ENCODE data around the gene FZD7.

The FZD7 gene

GRCh38 chr2:202009019-202009481 lies 24.6 kb upstream of the FZD7 start:
- no peak overlapping the region for H2AFZ ChIP-seq (ENCODE audit: low read depth, low read length)
- ATAC-seq (ENCODE audit: insufficient read depth, low read depth): no peak
- H3K36me3 ChIP-seq (ENCODE audit: insufficient read depth, low read length): no peaks in the 10 kb centered on the region
- H3K4me2 ChIP-seq (ENCODE audit: insufficient read depth, low read length): no peak overlapping the region
- DNase-seq: no peak
- no peak overlapping the region for H3K4me3 ChIP-seq (ENCODE audit: low read depth in 1 of 2, low read length in 2 of 2)
- H3K4me1 ChIP-seq (ENCODE audit: insufficient read depth, low read length): no peaks in the 10 kb centered on the region
- H3K27me3 ChIP-seq (ENCODE audit: insufficient read depth, low read length, poor library complexity): peaks cover 24% of the 10 kb centered on the region
- H3K9me3 ChIP-seq (ENCODE audit: insufficient read depth, low read length, severe bottlenecking): no peaks in the 10 kb centered on the region
- no peaks in the 10 kb centered on the region for H4K20me1 ChIP-seq (ENCODE audit: insufficient read depth, low read length)
- no peaks in the 10 kb centered on the region for H3K79me2 ChIP-seq (ENCODE audit: insufficient read depth, low read length)
- no peak overlapping the region for H3K9ac ChIP-seq (ENCODE audit: low read depth, low read length)
- no peak overlapping the region for H3K27ac ChIP-seq (ENCODE audit: low read length)
- TF ChIP-seq CTCF (IDR thresholded peaks at IDR 0.05; ENCODE audit: borderline replicate concordance, extremely low read depth, low read length, poor library complexity, severe bottlenecking) (no peak), EZH2 (IDR thresholded peaks at IDR 0.05; ENCODE audit: borderline replicate concordance, low read depth, low read length, severe bottlenecking) (no peak)

GRCh38 chr2:202009581-202009980 lies 24.1 kb upstream of the FZD7 start:
- no peaks in the 10 kb centered on the region for H3K79me2 ChIP-seq (ENCODE audit: insufficient read depth, low read length)
- no peak overlapping the region for H3K4me3 ChIP-seq (ENCODE audit: low read depth in 1 of 2, low read length in 2 of 2)
- no peak overlapping the region for H3K9ac ChIP-seq (ENCODE audit: low read depth, low read length)
- H3K4me1 ChIP-seq (ENCODE audit: insufficient read depth, low read length): no peaks in the 10 kb centered on the region
- ATAC-seq (ENCODE audit: insufficient read depth, low read depth): no peak
- peaks cover 24% of the 10 kb centered on the region for H3K27me3 ChIP-seq (ENCODE audit: insufficient read depth, low read length, poor library complexity)
- H2AFZ ChIP-seq (ENCODE audit: low read depth, low read length): no peak overlapping the region
- H3K36me3 ChIP-seq (ENCODE audit: insufficient read depth, low read length): no peaks in the 10 kb centered on the region
- no peak overlapping the region for H3K27ac ChIP-seq (ENCODE audit: low read length)
- no peak for DNase-seq
- no peaks in the 10 kb centered on the region for H3K9me3 ChIP-seq (ENCODE audit: insufficient read depth, low read length, severe bottlenecking)
- TF ChIP-seq EZH2 (IDR thresholded peaks at IDR 0.05; ENCODE audit: borderline replicate concordance, low read depth, low read length, severe bottlenecking): no peak
- no peak for TF ChIP-seq CTCF (IDR thresholded peaks at IDR 0.05; ENCODE audit: borderline replicate concordance, extremely low read depth, low read length, poor library complexity, severe bottlenecking)
- no peaks in the 10 kb centered on the region for H4K20me1 ChIP-seq (ENCODE audit: insufficient read depth, low read length)
- H3K4me2 ChIP-seq (ENCODE audit: insufficient read depth, low read length): no peak overlapping the region

- H3K36me3 ChIP-seq (ENCODE audit: insufficient read depth, low read length): no peaks in the 10 kb centered on the region
- no peak overlapping the region for H2AFZ ChIP-seq (ENCODE audit: low read depth, low read length)
- DNase-seq (no peak), ATAC-seq (ENCODE audit: insufficient read depth, low read depth) (no peak)
- no peak overlapping the region for H3K9ac ChIP-seq (ENCODE audit: low read depth, low read length)
- no peaks in the 10 kb centered on the region for H4K20me1 ChIP-seq (ENCODE audit: insufficient read depth, low read length)
- no peaks in the 10 kb centered on the region for H3K9me3 ChIP-seq (ENCODE audit: insufficient read depth, low read length, severe bottlenecking)
- H3K4me2 ChIP-seq (ENCODE audit: insufficient read depth, low read length): no peak overlapping the region
- no peak overlapping the region for H3K4me3 ChIP-seq (ENCODE audit: low read depth in 1 of 2, low read length in 2 of 2)
- H3K27me3 ChIP-seq (ENCODE audit: insufficient read depth, low read length, poor library complexity): peaks cover 4% of the 10 kb centered on the region
- no peak overlapping the region for H3K27ac ChIP-seq (ENCODE audit: low read length)
- H3K79me2 ChIP-seq (ENCODE audit: insufficient read depth, low read length): no peaks in the 10 kb centered on the region
- TF ChIP-seq EZH2 (IDR thresholded peaks at IDR 0.05; ENCODE audit: borderline replicate concordance, low read depth, low read length, severe bottlenecking): no peak
- TF ChIP-seq CTCF (IDR thresholded peaks at IDR 0.05; ENCODE audit: borderline replicate concordance, extremely low read depth, low read length, poor library complexity, severe bottlenecking): no peak
- H3K4me1 ChIP-seq (ENCODE audit: insufficient read depth, low read length): no peaks in the 10 kb centered on the region
These were observed 19.3 kb upstream of the FZD7 start for GRCh38 chr2:202014318-202014717.

- H3K36me3 ChIP-seq (ENCODE audit: insufficient read depth, low read length): no peaks in the 10 kb centered on the region
- no peak for TF ChIP-seq EZH2 (IDR thresholded peaks at IDR 0.05; ENCODE audit: borderline replicate concordance, low read depth, low read length, severe bottlenecking)
- TF ChIP-seq CTCF (IDR thresholded peaks at IDR 0.05; ENCODE audit: borderline replicate concordance, extremely low read depth, low read length, poor library complexity, severe bottlenecking): no peak
- H2AFZ ChIP-seq (ENCODE audit: low read depth, low read length): no peak overlapping the region
- H3K79me2 ChIP-seq (ENCODE audit: insufficient read depth, low read length): no peaks in the 10 kb centered on the region
- peaks cover 4% of the 10 kb centered on the region for H3K27me3 ChIP-seq (ENCODE audit: insufficient read depth, low read length, poor library complexity)
- no peak for ATAC-seq (ENCODE audit: insufficient read depth, low read depth)
- no peaks in the 10 kb centered on the region for H3K4me1 ChIP-seq (ENCODE audit: insufficient read depth, low read length)
- no peaks in the 10 kb centered on the region for H3K9me3 ChIP-seq (ENCODE audit: insufficient read depth, low read length, severe bottlenecking)
- H3K4me3 ChIP-seq (ENCODE audit: low read depth in 1 of 2, low read length in 2 of 2): no peak overlapping the region
- no peaks in the 10 kb centered on the region for H4K20me1 ChIP-seq (ENCODE audit: insufficient read depth, low read length)
- H3K9ac ChIP-seq (ENCODE audit: low read depth, low read length): no peak overlapping the region
- no peak overlapping the region for H3K4me2 ChIP-seq (ENCODE audit: insufficient read depth, low read length)
- no peak for DNase-seq
- H3K27ac ChIP-seq (ENCODE audit: low read length): no peak overlapping the region
These were observed 18.9 kb upstream of the FZD7 start for GRCh38 chr2:202014759-202015211.
